Activated T-cell treated with anti-CD3 and anti-CD28 coated beads, Interleukin-2, amount 50 U/mL, for 72 hours (primary cell): Measurements from ENCODE around the gene MYEF2. TPM values are rescaled to one million over a fixed set of nuclear protein-coding genes. Genes with fewer than 3 reads are reported as not detected.

Experiments
- ATAC-seq, 2 donors: fragments of 150-1000 bp; cut with Tn5 transposase; replicated peaks in 1 of 2; 2 replicates each; pipeline ENCODE4 v1.10.0; 2021; ENCODE audit warnings: moderate library complexity in 2 of 2, mild to moderate bottlenecking in 1 of 2
- DNase-seq, 2 donors: peaks; one replicate each; pipeline ENCODE4 v3.0.0; 2021 to 2022; ENCODE audit warnings: mixed read lengths in 1 of 2
- H3K27ac Mint-ChIP-seq: one replicate; pipeline ENCODE4 v1.8.0; 2022; ENCODE audit warnings: mild to moderate bottlenecking, moderate library complexity, mixed read lengths
- H3K27me3 Mint-ChIP-seq: one replicate; pipeline ENCODE4 v1.8.0; 2022; ENCODE audit warnings: low read depth, mixed read lengths
- H3K36me3 Mint-ChIP-seq, 2 donors: one replicate each; pipeline ENCODE4 v1.8.0; 2022; ENCODE audit warnings: mixed read lengths in 2 of 2, mild to moderate bottlenecking in 1 of 2; ENCODE audit not compliant: insufficient read depth in 2 of 2
- H3K4me1 Mint-ChIP-seq: one replicate; pipeline ENCODE4 v1.8.0; 2022; ENCODE audit warnings: low read depth, mixed read lengths
- H3K4me3 Mint-ChIP-seq, 2 donors: one replicate each; pipeline ENCODE4 v1.8.0; 2022; ENCODE audit warnings: mild to moderate bottlenecking in 2 of 2, mixed read lengths in 2 of 2, moderate library complexity in 2 of 2
- H3K9me3 Mint-ChIP-seq, 2 donors: one replicate each; pipeline ENCODE4 v1.8.0; 2022; ENCODE audit warnings: mixed read lengths in 2 of 2
- total RNA-seq, 2 donors: library from RNA; stranded (reverse); gene quantifications; one replicate each; pipeline ENCODE4 v1.2.3, GENCODE V29; 2022

The MYEF2 gene
- total RNA-seq, 2 donors from 2014 or later = 44.2 to 47.6 TPM

GRCh38 chr15:48096813-48097212 lies 81.3 kb downstream of the MYEF2 start:
- H3K4me3 Mint-ChIP-seq = no peak overlapping the region
- DNase-seq = no peak
- H3K27ac Mint-ChIP-seq = no peak overlapping the region
- H3K27me3 Mint-ChIP-seq = peaks cover 19% of the 10 kb centered on the region
- H3K4me1 Mint-ChIP-seq = no peaks in the 10 kb centered on the region
- H3K36me3 Mint-ChIP-seq = no peaks in the 10 kb centered on the region
- peak in 1 of 2 donors; percentile 33 for ATAC-seq
- no peaks in the 10 kb centered on the region for H3K9me3 Mint-ChIP-seq

- Mint-ChIP-seq H3K27me3 (peaks cover 19% of the 10 kb centered on the region), H3K36me3 (no peaks in the 10 kb centered on the region), H3K4me1 (no peaks in the 10 kb centered on the region), H3K9me3 (no peaks in the 10 kb centered on the region), H3K4me3 (no peak overlapping the region), H3K27ac (no peak overlapping the region)
- DNase-seq (no peak), ATAC-seq (peak in 1 of 2 donors; percentile 28)
Measured at GRCh38 chr15:48096355-48096786, 81.7 kb downstream of the MYEF2 start.

- H3K4me1 Mint-ChIP-seq = no peaks in the 10 kb centered on the region
- H3K27ac Mint-ChIP-seq = no peak overlapping the region
- H3K36me3 Mint-ChIP-seq = no peaks in the 10 kb centered on the region
- H3K27me3 Mint-ChIP-seq = no peaks in the 10 kb centered on the region
- DNase-seq = no peak
- ATAC-seq = no peak
- no peaks in the 10 kb centered on the region for H3K9me3 Mint-ChIP-seq
- no peak overlapping the region for H3K4me3 Mint-ChIP-seq
Measured at GRCh38 chr15:48091522-48091921, 86.6 kb downstream of the MYEF2 start.

GRCh38 chr15:48090666-48091065 lies 87.4 kb downstream of the MYEF2 start:
- ATAC-seq (no peak), DNase-seq (no peak)
- Mint-ChIP-seq H3K36me3 (no peaks in the 10 kb centered on the region), H3K27ac (no peak overlapping the region), H3K4me3 (no peak overlapping the region), H3K27me3 (no peaks in the 10 kb centered on the region), H3K9me3 (no peaks in the 10 kb centered on the region), H3K4me1 (no peaks in the 10 kb centered on the region)

GRCh38 chr15:48090115-48090514 lies 88.0 kb downstream of the MYEF2 start:
- Mint-ChIP-seq H3K4me1 (no peaks in the 10 kb centered on the region), H3K4me3 (no peak overlapping the region), H3K9me3 (no peaks in the 10 kb centered on the region), H3K36me3 (no peaks in the 10 kb centered on the region), H3K27me3 (no peaks in the 10 kb centered on the region), H3K27ac (no peak overlapping the region)
- DNase-seq = no peak
- ATAC-seq = no peak

GRCh38 chr15:48089702-48090101 lies 88.4 kb downstream of the MYEF2 start:
- Mint-ChIP-seq H3K4me1 (no peaks in the 10 kb centered on the region), H3K27me3 (peaks cover under 1% of the 10 kb centered on the region), H3K4me3 (no peak overlapping the region), H3K27ac (no peak overlapping the region), H3K9me3 (no peaks in the 10 kb centered on the region), H3K36me3 (no peaks in the 10 kb centered on the region)
- no peak for DNase-seq
- no peak for ATAC-seq

- no peaks in the 10 kb centered on the region for H3K9me3 Mint-ChIP-seq
- H3K27me3 Mint-ChIP-seq = peaks cover 11% of the 10 kb centered on the region
- DNase-seq (no peak), ATAC-seq (no peak)
- H3K4me1 Mint-ChIP-seq = no peaks in the 10 kb centered on the region
- H3K27ac Mint-ChIP-seq = no peak overlapping the region
- H3K4me3 Mint-ChIP-seq = no peak overlapping the region
- H3K36me3 Mint-ChIP-seq = no peaks in the 10 kb centered on the region
Measured at GRCh38 chr15:48087844-48088243, 90.3 kb downstream of the MYEF2 start.

GRCh38 chr15:48086576-48086975 lies 91.5 kb downstream of the MYEF2 start:
- Mint-ChIP-seq H3K36me3 (no peaks in the 10 kb centered on the region), H3K4me1 (no peaks in the 10 kb centered on the region), H3K4me3 (no peak overlapping the region), H3K9me3 (peaks cover 0 to 3% of the 10 kb centered on the region in 2 donors), H3K27ac (no peak overlapping the region), H3K27me3 (peaks cover 16% of the 10 kb centered on the region)
- ATAC-seq = no peak
- DNase-seq = no peak

- H3K9me3 Mint-ChIP-seq = peaks cover 0 to 3% of the 10 kb centered on the region in 2 donors
- H3K36me3 Mint-ChIP-seq = no peaks in the 10 kb centered on the region
- no peak overlapping the region for H3K27ac Mint-ChIP-seq
- no peak for ATAC-seq
- no peak overlapping the region for H3K4me3 Mint-ChIP-seq
- DNase-seq = no peak
- peaks cover 16% of the 10 kb centered on the region for H3K27me3 Mint-ChIP-seq
- H3K4me1 Mint-ChIP-seq = no peaks in the 10 kb centered on the region
Measured at GRCh38 chr15:48086133-48086532, 92.0 kb downstream of the MYEF2 start.

- Mint-ChIP-seq H3K4me1 (no peaks in the 10 kb centered on the region), H3K4me3 (no peak overlapping the region), H3K36me3 (no peaks in the 10 kb centered on the region), H3K9me3 (peaks cover 0 to 3% of the 10 kb centered on the region in 2 donors), H3K27me3 (peaks cover 17% of the 10 kb centered on the region), H3K27ac (no peak overlapping the region)
- DNase-seq (no peak), ATAC-seq (no peak)
Measured at GRCh38 chr15:48085591-48085930, 92.5 kb downstream of the MYEF2 start.

GRCh38 chr15:48084759-48085590 lies 93.1 kb downstream of the MYEF2 start:
- H3K4me3 Mint-ChIP-seq = no peak overlapping the region
- H3K9me3 Mint-ChIP-seq = peaks cover 0 to 3% of the 10 kb centered on the region in 2 donors
- DNase-seq (no peak), ATAC-seq (no peak)
- no peak overlapping the region for H3K27ac Mint-ChIP-seq
- peaks cover 22% of the 10 kb centered on the region for H3K27me3 Mint-ChIP-seq
- no peaks in the 10 kb centered on the region for H3K36me3 Mint-ChIP-seq
- no peaks in the 10 kb centered on the region for H3K4me1 Mint-ChIP-seq

Other genes with a start within 250 kb of the MYEF2 start
- gene SLC24A5, start 57.3 kb downstream of the MYEF2 start, total RNA-seq = not detected
- gene CTXN2, start 13.4 kb upstream of the MYEF2 start, total RNA-seq = not detected
- not detected for gene SLC12A1, start 28.0 kb upstream of the MYEF2 start, total RNA-seq
- gene DUT, start 153.1 kb upstream of the MYEF2 start, total RNA-seq = 100 to 1,000 TPM; 279 to 288 TPM